ENCODE results near the gene EIF4H. TPM values are rescaled to one million over a fixed set of nuclear protein-coding genes. Genes with fewer than 3 reads are reported as not detected.

EIF4H gene
- total RNA-seq, 4 donors from 2014 or later, result 194 to 261 (median 249) TPM

GRCh38 chr7:74246497-74246896, 72.3 kb downstream of the EIF4H start:
- no peak for DNase-seq
- Histone ChIP-seq H3K36me3 (peaks cover 0 to 100% (median 21%) of the 10 kb centered on the region in 3 donors), H3K27me3 (no peaks in the 10 kb centered on the region), H3K4me1 (no peaks in the 10 kb centered on the region), H3K4me3 (no peak overlapping the region), H3K27ac (no peak overlapping the region), H3K9me3 (no peaks in the 10 kb centered on the region)
- TF ChIP-seq CTCF (IDR thresholded peaks at IDR 0.05) (no peak), POLR2A (IDR thresholded peaks at IDR 0.05) (no peak)
- 79 to 83% methylated on average over 4 of the region's 4 CpGs for WGBS, 2 donors
- intact Hi-C loops (cut with DNase I), result no loop called here

Small RNA genes within 50 kb of the gene (small RNA-seq; reads per million reads assigned to genes)
- gene MIR590, result 0.21 to 1.4 (median 0.71) reads per million in 4 donors

Other genes starting within 250 kb of the EIF4H start
- gene ELN, start 146.2 kb upstream of the EIF4H start, total RNA-seq, result 100 to 1,000 TPM in 1 of 4 donors, 10 to 100 TPM in 2, 1 to 10 TPM in 1; 8.9 to 182 (median 20.3) TPM
- 10 to 100 TPM in 3 of 4 donors, 1 to 10 TPM in 1; 8.0 to 13.2 (median 12.2) TPM for gene LIMK1, start 90.6 kb upstream of the EIF4H start, total RNA-seq
- gene LAT2, start 35.6 kb downstream of the EIF4H start, total RNA-seq, result 1 to 10 TPM; 1.3 to 7.0 (median 4.1) TPM
- 10 to 100 TPM; 12.5 to 37.9 (median 22.4) TPM for gene RFC2, start 80.0 kb downstream of the EIF4H start, total RNA-seq
- gene CLIP2, start 115.1 kb downstream of the EIF4H start, total RNA-seq, result 10 to 100 TPM in 2 of 4 donors, 1 to 10 TPM in 2; 5.6 to 20.8 (median 10.2) TPM